ENCODE data around the gene NFATC2. TPM values are rescaled to one million over a fixed set of nuclear protein-coding genes. Genes with fewer than 3 reads are reported as not detected.
A peak's percentile ranks its signal among the peaks of the same experiment; 100 is the strongest.

Gene NFATC2
- total RNA-seq, 5 donors from 2014 or later (not counting 1 experiment from before 2014, with no cell fraction given) = 49.0 to 75.9 (median 67.0) TPM

DNA sequence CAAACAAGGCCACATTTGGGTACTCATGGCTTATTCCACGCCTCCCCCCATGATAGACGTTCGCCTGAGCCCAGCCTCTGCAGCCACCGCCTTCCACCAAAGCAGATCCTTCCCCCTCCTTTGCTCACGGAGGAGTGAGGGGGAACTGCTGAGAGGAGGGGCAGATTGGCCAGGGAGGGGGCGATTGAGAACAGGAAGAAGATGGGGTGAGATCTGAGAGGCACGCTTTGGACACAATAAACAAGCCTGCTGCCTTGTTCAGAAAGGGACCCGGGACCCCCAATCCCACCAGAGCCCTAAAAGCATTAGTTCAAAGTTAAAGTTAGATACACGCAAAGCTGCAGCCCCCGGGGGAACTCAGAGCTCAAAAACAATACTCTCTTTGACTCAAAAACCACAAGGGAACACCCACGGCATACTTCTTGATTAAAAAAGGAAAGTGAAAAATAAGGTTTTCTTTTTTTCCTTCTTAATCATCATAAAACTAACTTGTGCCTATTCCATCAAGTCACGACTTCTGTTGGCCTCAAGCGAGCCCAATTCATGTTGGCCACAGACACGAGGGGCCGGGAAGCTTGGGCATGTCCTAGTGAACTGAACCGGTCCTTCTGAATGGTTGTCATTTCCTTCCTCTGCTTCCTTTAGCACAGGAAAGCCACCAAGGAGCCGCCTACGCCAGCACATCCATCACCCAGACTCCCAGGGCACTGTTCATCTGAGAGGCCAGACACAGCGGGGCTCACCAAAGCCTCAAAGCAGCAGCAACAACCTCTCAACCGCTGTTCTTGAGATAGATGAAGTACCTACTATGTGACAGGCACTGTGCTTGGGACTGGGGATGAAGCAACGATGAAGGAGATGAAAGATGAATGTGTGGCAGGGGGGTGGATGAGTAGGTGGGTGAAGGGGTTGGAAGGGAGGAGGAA, 44.7 kb downstream of the NFATC2 start:
- ChIA-PET POLR2A (interaction anchor here in 1 of 2 donors (0.6 to 1.0 kb wide), 2 partner anchors 28 to 43 kb away, joined by 4 to 5 read pairs; no protein-coding TSS in a partner anchor), CTCF (interaction anchor here in 1 of 2 donors (1.0 kb wide), 1 partner anchor 44 kb away, joined by 3 read pairs; no protein-coding TSS in a partner anchor)
- Mint-ChIP-seq H3K36me3 (peaks cover 21% of the 10 kb centered on the region), H3K4me1 (peaks cover 97 to 98% (median 98%) of the 10 kb centered on the region in 3 donors), H3K4me3 (peak overlapping the region; percentile 62 to 82 (median 73)), H3K9me3 (no peaks in the 10 kb centered on the region), H3K27ac (peak overlapping the region; percentile 92 to 96), H3K27me3 (no peaks in the 10 kb centered on the region)
- H3K9me3 ChIP-seq = no peaks in the 10 kb centered on the region
- peak overlapping the region; percentile 29 to 61 for H3K4me3 ChIP-seq (ENCODE audit: control insufficient read depth in 1 of 2, extremely low read depth in 1 of 2, low read length in 1 of 2)
- H3K27me3 ChIP-seq (replicated peaks in 1 of 2; ENCODE audit: control insufficient read depth in 2 of 2, extremely low read depth in 1 of 2, insufficient read depth in 2 of 2, low read length in 1 of 2) = no peaks in the 10 kb centered on the region
- H3K4me1 ChIP-seq (ENCODE audit: control insufficient read depth in 1 of 2, extremely low read depth in 1 of 2, insufficient read depth in 2 of 2, low read length in 2 of 2) = peaks cover 74 to 88% of the 10 kb centered on the region in 2 experiments
- 2% methylated on average over 9 of the region's 21 CpGs for WGBS (ENCODE audit: insufficient coverage)
- peaks cover 0 to 10% of the 10 kb centered on the region in 2 donors for H3K36me3 ChIP-seq (ENCODE audit: control insufficient read depth in 2 of 2, extremely low read depth in 1 of 2, insufficient read depth in 1 of 2, low read length in 1 of 2)
- DNase-seq = peak in 33 of 35 experiments; percentile 24 to 74 (median 48)
- peak; percentile 33 to 46 (median 38) for ATAC-seq (replicated peaks in 1 of 4)
- H3K27ac ChIP-seq (ENCODE audit: low read length) = peak overlapping the region; percentile 63

- peak overlapping the region; percentile 62 to 82 (median 73) for H3K4me3 Mint-ChIP-seq
- peak overlapping the region; percentile 92 to 96 for H3K27ac Mint-ChIP-seq
- Histone ChIP-seq H3K4me3 (ENCODE audit: control insufficient read depth in 1 of 2, extremely low read depth in 1 of 2, low read length in 1 of 2) (peak overlapping the region in 1 of 2 donors; percentile 61), H3K36me3 (ENCODE audit: control insufficient read depth in 2 of 2, extremely low read depth in 1 of 2, insufficient read depth in 1 of 2, low read length in 1 of 2) (peaks cover 0 to 18% of the 10 kb centered on the region in 2 donors), H3K4me1 (ENCODE audit: control insufficient read depth in 1 of 2, extremely low read depth in 1 of 2, insufficient read depth in 2 of 2, low read length in 2 of 2) (peaks cover 80 to 96% of the 10 kb centered on the region in 2 experiments), H3K9me3 (no peaks in the 10 kb centered on the region), H3K27me3 (replicated peaks in 1 of 2; ENCODE audit: control insufficient read depth in 2 of 2, extremely low read depth in 1 of 2, insufficient read depth in 2 of 2, low read length in 1 of 2) (no peaks in the 10 kb centered on the region), H3K27ac (ENCODE audit: low read length) (peak overlapping the region; percentile 63)
- H3K27me3 Mint-ChIP-seq = no peaks in the 10 kb centered on the region
- DNase-seq = no peak
- WGBS (ENCODE audit: insufficient coverage) = 64% methylated on average over 2 of the region's 7 CpGs
- peaks cover 97 to 98% (median 97%) of the 10 kb centered on the region in 3 donors for H3K4me1 Mint-ChIP-seq
- CTCF ChIA-PET = no interaction called here
- ATAC-seq (replicated peaks in 1 of 4) = no peak
- H3K9me3 Mint-ChIP-seq = no peaks in the 10 kb centered on the region
- POLR2A ChIA-PET = interaction anchor here in 1 of 2 donors (0.6 kb wide), 1 partner anchor 30 kb away, joined by 4 read pairs; no protein-coding TSS in a partner anchor
- peaks cover 18% of the 10 kb centered on the region for H3K36me3 Mint-ChIP-seq
These were observed 45.6 kb downstream of the NFATC2 start for GRCh38 chr20:51496964-51497363.

GRCh38 chr20:51495921-51496545, 46.5 kb downstream of the NFATC2 start:
- ATAC-seq (replicated peaks in 1 of 4) (no peak), DNase-seq (no peak)
- Histone ChIP-seq H3K27ac (ENCODE audit: low read length) (peak overlapping the region; percentile 63), H3K9me3 (no peaks in the 10 kb centered on the region), H3K36me3 (ENCODE audit: control insufficient read depth in 2 of 2, extremely low read depth in 1 of 2, insufficient read depth in 1 of 2, low read length in 1 of 2) (peaks cover 0 to 18% of the 10 kb centered on the region in 2 donors), H3K27me3 (replicated peaks in 1 of 2; ENCODE audit: control insufficient read depth in 2 of 2, extremely low read depth in 1 of 2, insufficient read depth in 2 of 2, low read length in 1 of 2) (no peaks in the 10 kb centered on the region), H3K4me3 (ENCODE audit: control insufficient read depth in 1 of 2, extremely low read depth in 1 of 2, low read length in 1 of 2) (no peak overlapping the region), H3K4me1 (ENCODE audit: control insufficient read depth in 1 of 2, extremely low read depth in 1 of 2, insufficient read depth in 2 of 2, low read length in 2 of 2) (peaks cover 82 to 97% of the 10 kb centered on the region in 2 experiments)
- Mint-ChIP-seq H3K4me1 (peaks cover 97 to 98% (median 98%) of the 10 kb centered on the region in 3 donors), H3K4me3 (peak overlapping the region in 2 of 3 donors; percentile 41 to 82), H3K36me3 (peaks cover 20% of the 10 kb centered on the region), H3K27ac (peak overlapping the region; percentile 92 to 96), H3K27me3 (no peaks in the 10 kb centered on the region), H3K9me3 (no peaks in the 10 kb centered on the region)
- 80% methylated on average over 4 of the region's 7 CpGs for whole genome bisulfite sequencing (ENCODE audit: insufficient coverage)
- ChIA-PET POLR2A (interaction anchor here in 1 of 2 donors (0.6 kb wide), 1 partner anchor 31 kb away, joined by 4 read pairs; no protein-coding TSS in a partner anchor), CTCF (no interaction called here)

- WGBS (ENCODE audit: insufficient coverage) = 78% methylated on average over 1 of the region's 4 CpGs
- Mint-ChIP-seq H3K9me3 (no peaks in the 10 kb centered on the region), H3K4me1 (peaks cover 98 to 99% (median 98%) of the 10 kb centered on the region in 3 donors), H3K27ac (peak overlapping the region; percentile 92 to 96), H3K4me3 (peak overlapping the region in 2 of 3 donors; percentile 3 to 82), H3K36me3 (peaks cover 25% of the 10 kb centered on the region), H3K27me3 (no peaks in the 10 kb centered on the region)
- DNase-seq = no peak
- peaks cover 80 to 96% of the 10 kb centered on the region in 2 experiments for H3K4me1 ChIP-seq (ENCODE audit: control insufficient read depth in 1 of 2, extremely low read depth in 1 of 2, insufficient read depth in 2 of 2, low read length in 2 of 2)
- H3K36me3 ChIP-seq (ENCODE audit: control insufficient read depth in 2 of 2, extremely low read depth in 1 of 2, insufficient read depth in 1 of 2, low read length in 1 of 2) = peaks cover 0 to 22% of the 10 kb centered on the region in 2 donors
- no peak for ATAC-seq (replicated peaks in 1 of 4)
- peak overlapping the region; percentile 63 for H3K27ac ChIP-seq (ENCODE audit: low read length)
- H3K4me3 ChIP-seq (ENCODE audit: control insufficient read depth in 1 of 2, extremely low read depth in 1 of 2, low read length in 1 of 2) = no peak overlapping the region
- no peaks in the 10 kb centered on the region for H3K27me3 ChIP-seq (replicated peaks in 1 of 2; ENCODE audit: control insufficient read depth in 2 of 2, extremely low read depth in 1 of 2, insufficient read depth in 2 of 2, low read length in 1 of 2)
- ChIA-PET POLR2A (no interaction called here), CTCF (no interaction called here)
- no peaks in the 10 kb centered on the region for H3K9me3 ChIP-seq
These were observed 47.2 kb downstream of the NFATC2 start for GRCh38 chr20:51495291-51495690.

DNA sequence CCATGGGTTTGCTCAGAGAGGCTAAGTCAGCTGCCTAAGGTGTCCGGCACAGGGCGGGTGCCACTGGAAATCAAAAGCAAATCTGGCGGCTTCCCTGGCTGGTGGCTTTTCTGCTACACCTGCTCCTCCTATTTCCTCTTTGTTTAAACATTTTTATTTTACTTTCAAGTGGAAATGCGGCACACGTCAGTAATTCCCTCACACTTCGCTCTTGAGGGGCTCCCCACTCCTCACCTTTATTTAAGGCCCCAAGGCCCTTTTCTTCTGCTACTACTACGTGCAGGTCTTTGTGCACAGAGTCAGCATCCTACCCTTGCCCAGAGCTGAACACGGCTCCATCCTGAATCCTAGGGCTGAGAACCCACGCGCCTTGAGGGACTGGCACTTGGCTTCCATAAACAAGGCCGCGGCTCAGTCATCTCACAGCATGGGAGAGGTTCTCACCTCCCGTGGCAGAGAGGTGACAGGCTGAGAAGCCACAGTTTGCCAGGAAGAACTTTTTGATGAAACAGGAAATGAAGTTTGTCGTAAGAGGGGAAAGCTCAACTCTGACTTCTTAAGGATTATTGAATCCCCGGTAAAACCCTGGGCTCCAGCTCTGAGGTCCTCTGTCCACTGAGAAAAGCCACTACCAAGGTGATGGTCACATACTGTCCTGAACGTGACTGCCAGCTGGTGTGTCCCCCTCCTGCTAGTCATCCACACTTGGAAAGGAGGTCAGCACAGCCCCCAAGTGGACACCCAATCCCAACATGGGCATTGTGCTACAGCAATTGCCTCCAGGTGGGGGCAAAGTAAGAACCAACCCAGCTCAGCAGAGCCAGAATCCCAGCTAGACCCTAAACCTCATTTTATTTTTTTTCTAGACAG, 48.0 kb downstream of the NFATC2 start:
- ChIA-PET POLR2A (interaction anchor here in 1 of 2 donors (0.5 to 0.9 kb wide), 3 partner anchors 18 to 96 kb away, joined by 3 to 6 read pairs (median 3); no protein-coding TSS in a partner anchor), CTCF (interaction anchor here (0.5 to 1.0 kb wide), 3 partner anchors 13 to 102 kb away, joined by 3 to 8 read pairs (median 6); no protein-coding TSS in a partner anchor)
- Mint-ChIP-seq H3K27me3 (no peaks in the 10 kb centered on the region), H3K27ac (peak overlapping the region; percentile 92 to 96), H3K4me3 (peak overlapping the region; percentile 67 to 82 (median 71)), H3K9me3 (no peaks in the 10 kb centered on the region), H3K4me1 (peaks cover 95 to 98% (median 98%) of the 10 kb centered on the region in 3 donors), H3K36me3 (peaks cover 33% of the 10 kb centered on the region)
- ATAC-seq (replicated peaks in 1 of 4) = peak in 3 of 4 experiments; percentile 17 to 65 (median 27)
- peaks cover 0 to 29% of the 10 kb centered on the region in 2 donors for H3K36me3 ChIP-seq (ENCODE audit: control insufficient read depth in 2 of 2, extremely low read depth in 1 of 2, insufficient read depth in 1 of 2, low read length in 1 of 2)
- peaks cover 72 to 89% of the 10 kb centered on the region in 2 experiments for H3K4me1 ChIP-seq (ENCODE audit: control insufficient read depth in 1 of 2, extremely low read depth in 1 of 2, insufficient read depth in 2 of 2, low read length in 2 of 2)
- DNase-seq = peak in 32 of 35 experiments; percentile 24 to 72 (median 42)
- H3K4me3 ChIP-seq (ENCODE audit: control insufficient read depth in 1 of 2, extremely low read depth in 1 of 2, low read length in 1 of 2) = peak overlapping the region in 1 of 2 donors; percentile 17
- H3K9me3 ChIP-seq = no peaks in the 10 kb centered on the region
- no peaks in the 10 kb centered on the region for H3K27me3 ChIP-seq (replicated peaks in 1 of 2; ENCODE audit: control insufficient read depth in 2 of 2, extremely low read depth in 1 of 2, insufficient read depth in 2 of 2, low read length in 1 of 2)
- H3K27ac ChIP-seq (ENCODE audit: low read length) = peak overlapping the region; percentile 63
- WGBS (ENCODE audit: insufficient coverage) = 17% methylated on average over 16 of the region's 16 CpGs
